ENCODE measurements around the gene GLUL. TPM values are rescaled to one million over a fixed set of nuclear protein-coding genes. Genes with fewer than 3 reads are reported as not detected.
"Not testable (repeated sequence)": the region's sequence is repeated elsewhere in the genome, so short reads cannot be mapped to it uniquely, and the experiment has no call there.

GLUL gene
- total and polyA plus RNA-seq, 12 donors, result 131 to 787 (median 409) TPM

- TF ChIP-seq CTCF (IDR thresholded peaks at IDR 0.05), result no peak
- H3K4me1 ChIP-seq, result peaks cover 0 to 20% (median 5%) of the 10 kb centered on the region in 9 donors
- H3K27me3 ChIP-seq, result no peaks in the 10 kb centered on the region
- no peak for DNase-seq
- 81 to 82% methylated on average over 4 of the region's 4 CpGs for WGBS, 2 donors
- H3K4me3 ChIP-seq, result no peak overlapping the region
- intact Hi-C loops (cut with DNase I), result no loop called here
- no peak for ATAC-seq
- no peaks in the 10 kb centered on the region for H3K9me3 ChIP-seq
- peaks cover 0 to 42% (median 25%) of the 10 kb centered on the region in 9 donors for H3K36me3 ChIP-seq
- no peak overlapping the region for H3K27ac ChIP-seq
Measured at GRCh38 chr1:182380199-182380598, 11.4 kb downstream of the GLUL start.

- WGBS, 2 donors, result 94 to 96% methylated on average over 7 of the region's 7 CpGs
- DNase-seq; H3K4me3 ChIP-seq; intact Hi-C loops (cut with DNase I); H3K9me3 ChIP-seq; H3K27me3 ChIP-seq; H3K27ac ChIP-seq: not testable (repeated sequence)
- peaks cover 0 to 17% (median 5%) of the 10 kb centered on the region in 9 donors for H3K4me1 ChIP-seq
- peaks cover 0 to 38% (median 20%) of the 10 kb centered on the region in 9 donors for H3K36me3 ChIP-seq
- peak in 1 of 8 donors; percentile 12 for ATAC-seq
Measured at GRCh38 chr1:182379781-182380180, 11.8 kb downstream of the GLUL start.

DNA sequence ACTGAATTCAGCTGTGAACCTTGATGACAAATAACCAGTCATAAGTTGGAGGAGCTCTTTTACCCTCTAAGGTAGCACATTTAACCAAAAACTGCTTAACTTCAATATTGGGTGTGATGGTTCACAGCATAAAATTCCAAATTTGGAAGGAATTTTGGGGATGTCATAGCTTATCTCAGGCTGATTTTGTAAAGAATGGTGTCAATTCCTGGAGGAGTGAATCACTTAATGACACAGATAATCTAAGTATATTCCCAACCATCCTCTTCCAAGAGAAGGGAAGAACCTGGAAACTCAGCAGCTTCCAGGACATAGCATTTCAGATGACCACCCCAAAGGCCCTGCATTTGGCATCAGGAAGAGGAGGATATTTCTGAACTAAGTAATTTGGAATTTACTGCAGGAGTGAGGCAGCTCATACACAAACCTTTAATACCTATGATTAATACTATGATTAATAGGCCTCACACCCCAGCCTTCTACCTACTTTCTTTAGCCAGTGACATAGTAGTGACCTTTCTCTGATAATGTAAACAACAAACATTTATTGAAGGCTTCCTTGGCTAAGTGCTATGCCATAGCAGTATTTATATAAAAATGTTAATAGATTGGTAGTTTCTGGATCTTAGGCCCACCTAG is 14.5 kb downstream of the GLUL start:
- H3K27ac ChIP-seq, result no peak overlapping the region
- no peak for TF ChIP-seq CTCF (IDR thresholded peaks at IDR 0.05)
- DNase-seq, result no peak
- intact Hi-C loops (cut with DNase I), result no loop called here
- H3K36me3 ChIP-seq, result peaks cover 0 to 11% (median 0%) of the 10 kb centered on the region in 9 donors
- no peaks in the 10 kb centered on the region for H3K27me3 ChIP-seq
- no peak for ATAC-seq
- H3K9me3 ChIP-seq, result no peaks in the 10 kb centered on the region
- no peak overlapping the region for H3K4me3 ChIP-seq
- H3K4me1 ChIP-seq, result peaks cover 0 to 13% (median 0%) of the 10 kb centered on the region in 9 donors

- Histone ChIP-seq H3K4me1 (peaks cover 0 to 12% (median 0%) of the 10 kb centered on the region in 9 donors), H3K27ac (no peak overlapping the region), H3K9me3 (no peaks in the 10 kb centered on the region), H3K36me3 (no peaks in the 10 kb centered on the region), H3K27me3 (no peaks in the 10 kb centered on the region), H3K4me3 (no peak overlapping the region)
- intact Hi-C loops (cut with DNase I), result no loop called here
- TF ChIP-seq CTCF (IDR thresholded peaks at IDR 0.05), result no peak
- WGBS, 2 donors, result 63 to 71% methylated on average over 5 of the region's 5 CpGs
- DNase-seq, result no peak
- peak in 5 of 8 donors; percentile 18 to 46 (median 39) for ATAC-seq
Measured at GRCh38 chr1:182374101-182374834, 17.3 kb downstream of the GLUL start.

DNA sequence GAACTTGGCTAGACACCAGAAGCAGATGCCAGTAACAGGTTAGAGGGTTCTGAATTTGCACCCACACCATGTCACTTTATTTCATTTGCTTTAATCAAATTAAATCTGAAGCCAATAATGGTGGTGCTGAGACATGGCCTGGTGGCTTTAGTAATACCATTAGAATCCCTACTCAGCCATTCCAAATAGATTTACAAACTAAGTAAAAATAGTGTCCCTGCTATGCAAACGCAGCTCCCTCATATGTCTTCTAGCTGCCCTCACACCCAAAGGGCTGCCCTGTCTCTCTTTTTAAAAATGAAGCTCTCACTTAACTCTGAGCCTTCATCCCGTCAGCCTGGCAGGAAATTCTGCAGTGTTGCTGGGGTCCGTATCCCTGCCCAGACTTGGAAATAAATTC is 21.1 kb downstream of the GLUL start:
- 62 to 63% methylated on average over 3 of the region's 3 CpGs for WGBS, 2 donors
- ATAC-seq (no peak), DNase-seq (no peak)
- Histone ChIP-seq H3K9me3 (no peaks in the 10 kb centered on the region), H3K4me3 (no peak overlapping the region), H3K36me3 (no peaks in the 10 kb centered on the region), H3K4me1 (peaks cover 0 to 22% (median 3%) of the 10 kb centered on the region in 9 donors), H3K27ac (no peak overlapping the region), H3K27me3 (no peaks in the 10 kb centered on the region)
- intact Hi-C loops (cut with DNase I), result no loop called here
- no peak for TF ChIP-seq CTCF (IDR thresholded peaks at IDR 0.05)

Measured in heart right ventricle (tissue), 16 donors.